ENCODE data around the gene PTPRZ1.

Gene PTPRZ1

DNA sequence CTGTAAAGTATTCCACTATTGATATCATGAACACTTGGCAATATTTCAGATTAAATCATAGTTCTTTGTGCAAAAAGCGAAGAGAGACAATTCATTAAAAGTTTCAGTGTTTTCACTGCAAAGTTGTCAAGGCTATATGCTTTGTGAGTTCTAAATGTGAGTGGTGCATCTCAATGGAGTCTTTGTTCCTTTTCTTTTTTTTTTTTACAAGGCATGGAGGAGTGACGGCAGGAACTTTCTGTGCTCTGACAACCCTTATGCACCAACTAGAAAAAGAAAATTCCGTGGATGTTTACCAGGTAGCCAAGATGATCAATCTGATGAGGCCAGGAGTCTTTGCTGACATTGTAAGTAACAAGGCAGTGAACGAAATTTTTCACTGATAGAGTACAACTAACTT lies 186.6 kb downstream of the PTPRZ1 start:
- TF ChIP-seq, protein P1, sequence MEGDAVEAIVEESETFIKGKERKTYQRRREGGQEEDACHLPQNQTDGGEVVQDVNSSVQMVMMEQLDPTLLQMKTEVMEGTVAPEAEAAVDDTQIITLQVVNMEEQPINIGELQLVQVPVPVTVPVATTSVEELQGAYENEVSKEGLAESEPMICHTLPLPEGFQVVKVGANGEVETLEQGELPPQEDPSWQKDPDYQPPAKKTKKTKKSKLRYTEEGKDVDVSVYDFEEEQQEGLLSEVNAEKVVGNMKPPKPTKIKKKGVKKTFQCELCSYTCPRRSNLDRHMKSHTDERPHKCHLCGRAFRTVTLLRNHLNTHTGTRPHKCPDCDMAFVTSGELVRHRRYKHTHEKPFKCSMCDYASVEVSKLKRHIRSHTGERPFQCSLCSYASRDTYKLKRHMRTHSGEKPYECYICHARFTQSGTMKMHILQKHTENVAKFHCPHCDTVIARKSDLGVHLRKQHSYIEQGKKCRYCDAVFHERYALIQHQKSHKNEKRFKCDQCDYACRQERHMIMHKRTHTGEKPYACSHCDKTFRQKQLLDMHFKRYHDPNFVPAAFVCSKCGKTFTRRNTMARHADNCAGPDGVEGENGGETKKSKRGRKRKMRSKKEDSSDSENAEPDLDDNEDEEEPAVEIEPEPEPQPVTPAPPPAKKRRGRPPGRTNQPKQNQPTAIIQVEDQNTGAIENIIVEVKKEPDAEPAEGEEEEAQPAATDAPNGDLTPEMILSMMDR (IDR thresholded peaks at IDR 0.05) = no peak

DNA sequence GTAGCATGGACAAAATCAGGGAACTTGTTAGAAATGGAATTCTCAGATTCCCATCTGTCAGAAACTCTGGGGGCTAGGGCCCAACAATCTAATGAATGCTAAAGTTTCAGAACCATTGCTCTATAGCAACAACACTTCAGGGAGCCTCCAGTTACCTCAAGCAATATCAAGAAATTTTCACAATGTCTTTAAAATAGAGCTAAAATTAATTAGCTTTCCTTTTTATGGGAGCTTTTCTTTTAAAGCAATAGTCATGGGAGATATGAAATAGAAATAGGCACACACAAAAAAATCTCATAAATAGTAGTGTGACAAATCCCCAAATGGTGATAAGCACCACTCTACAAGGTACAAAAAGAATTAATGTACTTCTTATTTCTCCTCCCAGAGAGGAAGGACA lies 190.2 kb downstream of the PTPRZ1 start:
- TF ChIP-seq, protein P1 (IDR thresholded peaks at IDR 0.05) = no peak

DNA sequence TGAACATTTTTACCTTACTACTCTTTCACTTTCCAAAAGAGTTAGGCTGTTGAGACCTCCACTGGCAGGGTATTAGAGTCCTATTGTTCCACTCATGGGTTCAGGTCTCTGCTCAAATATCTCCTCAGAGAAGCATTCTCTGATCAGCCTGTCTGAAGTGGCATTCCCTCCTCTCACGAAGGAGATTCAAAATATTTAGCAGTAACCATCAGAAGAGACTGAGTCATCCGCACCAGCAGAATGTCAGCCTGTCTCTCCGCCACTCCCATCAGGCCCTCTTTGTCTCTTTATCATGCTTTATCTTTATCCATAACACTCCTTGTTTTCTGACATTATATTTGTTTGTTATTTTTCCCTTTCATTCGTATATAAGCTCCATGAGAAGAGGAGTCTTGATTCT lies 192.0 kb downstream of the PTPRZ1 start:
- TF ChIP-seq, protein P1 (IDR thresholded peaks at IDR 0.05) = no peak

DNA sequence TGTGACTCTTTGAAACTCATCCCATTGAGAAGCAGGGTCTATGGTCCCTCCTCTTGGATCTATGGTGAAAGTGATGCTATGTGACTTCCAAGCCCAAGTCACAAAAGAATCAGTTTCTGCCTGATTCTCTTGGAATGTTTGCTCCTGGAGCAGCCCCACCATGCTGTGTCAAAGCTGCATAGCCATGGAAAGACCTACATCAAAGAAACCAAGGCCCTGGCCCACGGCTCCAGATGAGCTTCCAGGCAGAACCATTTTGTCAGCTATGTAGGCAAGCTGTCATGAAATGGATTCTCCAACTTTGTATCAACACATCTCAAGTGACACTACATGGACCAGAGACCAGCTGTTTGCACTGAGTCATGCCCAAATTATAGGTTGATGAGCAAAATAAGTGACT lies 194.1 kb downstream of the PTPRZ1 start:
- TF ChIP-seq, protein P1 (IDR thresholded peaks at IDR 0.05) = no peak

DNA sequence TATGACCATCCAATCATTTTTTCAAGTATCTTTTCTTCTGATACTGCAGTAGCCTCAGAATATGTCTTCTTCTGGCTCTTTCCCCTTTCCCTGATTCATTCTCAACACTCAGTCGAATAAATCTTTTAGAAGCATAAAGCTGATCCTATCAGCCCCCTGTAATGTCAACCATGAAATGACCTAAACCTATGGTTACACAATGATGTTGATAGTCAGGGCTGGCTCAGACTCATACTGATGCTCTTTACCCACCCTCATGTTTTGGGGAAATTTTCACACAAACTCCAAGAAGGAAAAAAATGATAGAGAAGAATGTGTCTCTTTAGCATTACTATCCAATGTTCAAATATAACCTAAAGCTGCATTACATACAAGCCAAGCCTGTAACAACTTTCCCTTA lies 195.1 kb downstream of the PTPRZ1 start:
- TF ChIP-seq, protein P1 (IDR thresholded peaks at IDR 0.05) = no peak

DNA sequence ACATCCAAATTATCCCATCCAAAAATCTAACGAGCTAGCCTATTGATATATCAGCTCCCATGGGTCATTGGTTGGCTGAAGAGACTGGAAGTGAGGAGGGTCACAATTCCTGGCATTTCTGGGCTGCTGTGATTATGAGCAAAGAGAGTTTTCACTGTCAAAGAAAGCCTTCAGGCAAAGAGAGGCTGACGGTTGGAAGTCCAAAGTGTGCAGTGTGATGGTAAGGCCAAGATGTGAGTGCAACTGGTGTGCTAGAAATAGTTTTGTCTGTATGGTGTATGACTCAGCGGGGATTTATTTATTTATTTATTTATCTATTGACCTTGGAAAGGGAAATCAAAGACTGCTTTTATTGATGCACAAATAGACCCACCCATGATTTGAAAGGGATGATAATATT lies 196.0 kb downstream of the PTPRZ1 start:
- TF ChIP-seq, protein P1 (IDR thresholded peaks at IDR 0.05) = no peak

DNA sequence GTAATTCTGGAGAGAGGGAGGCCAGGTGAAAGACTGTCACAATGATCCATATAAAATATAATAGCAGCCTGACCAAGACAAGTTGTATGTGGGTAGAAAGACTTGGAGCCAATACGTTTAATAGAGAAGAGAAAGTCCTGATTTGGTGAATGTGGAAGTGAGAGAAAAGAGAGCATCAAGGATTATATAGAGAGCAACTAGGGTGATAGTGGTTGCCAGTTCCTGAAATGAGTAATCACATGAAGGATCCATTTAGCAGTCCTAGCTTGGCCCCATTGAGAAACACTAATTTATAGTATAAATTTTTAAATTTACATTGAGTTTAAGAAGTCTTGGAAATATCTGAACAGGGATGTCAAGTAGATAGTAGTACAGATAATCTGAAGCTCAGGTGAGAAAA lies 197.1 kb downstream of the PTPRZ1 start:
- TF ChIP-seq, protein P1 (IDR thresholded peaks at IDR 0.05) = no peak

DNA sequence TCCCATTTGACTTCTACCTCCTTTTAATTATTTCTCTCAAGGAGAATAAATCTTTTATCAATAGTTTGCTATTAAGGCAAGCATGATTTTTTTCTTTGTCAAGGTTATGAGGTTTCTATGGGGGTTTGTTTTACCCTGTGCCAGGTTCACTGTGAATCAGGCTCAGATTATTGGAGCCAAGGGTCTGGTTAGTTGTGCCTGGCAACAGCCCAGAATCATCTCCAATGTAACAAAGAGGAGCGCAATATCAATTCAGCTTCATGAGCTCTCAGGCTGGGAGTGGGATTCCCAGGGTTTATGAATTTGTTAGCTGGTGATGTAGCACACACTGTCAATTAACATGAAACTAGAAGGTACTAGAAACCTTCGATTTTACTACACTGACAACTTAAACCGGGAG lies 197.9 kb downstream of the PTPRZ1 start:
- TF ChIP-seq, protein P1 (IDR thresholded peaks at IDR 0.05) = no peak
